NCI-H187 treated with DMSO at 0.1 percent for 48 hours (cell line): ENCODE measurements around the gene MAJIN.

ENCODE experiments used
- DNase-seq: peaks from one replicate; lab custom pipeline; 2025; lab: John Stamatoyannopoulos, UW

Gene MAJIN

GRCh38 chr11:64911689-64912088 is 60.2 kb downstream of the MAJIN start:
- DNase-seq = no peak

- DNase-seq = no peak
These were observed 60.8 kb downstream of the MAJIN start for GRCh38 chr11:64911142-64911541.

- DNase-seq = no peak
These were observed 61.3 kb downstream of the MAJIN start for GRCh38 chr11:64910451-64911093.

GRCh38 chr11:64909653-64910343 is 62.1 kb downstream of the MAJIN start:
- no peak for DNase-seq

GRCh38 chr11:64908766-64909165 is 63.1 kb downstream of the MAJIN start:
- no peak for DNase-seq

- no peak for DNase-seq
These were observed 65.6 kb downstream of the MAJIN start for GRCh38 chr11:64906314-64906635.

- DNase-seq = no peak
These were observed 66.2 kb downstream of the MAJIN start for GRCh38 chr11:64905516-64906313.

GRCh38 chr11:64903291-64903833 is 68.5 kb downstream of the MAJIN start:
- DNase-seq = no peak

- no peak for DNase-seq
These were observed 69.6 kb downstream of the MAJIN start for GRCh38 chr11:64902102-64902900.

GRCh38 chr11:64900774-64901173 is 71.1 kb downstream of the MAJIN start:
- no peak for DNase-seq

GRCh38 chr11:64900263-64900678 is 71.6 kb downstream of the MAJIN start:
- no peak for DNase-seq

GRCh38 chr11:64898541-64898940 is 73.4 kb downstream of the MAJIN start:
- DNase-seq = no peak

GRCh38 chr11:64898076-64898445 is 73.8 kb downstream of the MAJIN start:
- no peak for DNase-seq

GRCh38 chr11:64897381-64898075 is 74.4 kb downstream of the MAJIN start:
- no peak for DNase-seq

- no peak for DNase-seq
These were observed 75.4 kb downstream of the MAJIN start for GRCh38 chr11:64896448-64897022.

GRCh38 chr11:64894812-64895452 is 77.0 kb downstream of the MAJIN start:
- DNase-seq = no peak

- no peak for DNase-seq
These were observed 77.7 kb downstream of the MAJIN start for GRCh38 chr11:64894070-64894811.

- no peak for DNase-seq
These were observed 78.5 kb downstream of the MAJIN start for GRCh38 chr11:64893194-64894069.

- DNase-seq = no peak
These were observed 79.1 kb downstream of the MAJIN start for GRCh38 chr11:64892838-64893193.
